Measurements from ENCODE around the gene LYPD3. TPM values are rescaled to one million over a fixed set of nuclear protein-coding genes. Genes with fewer than 3 reads are reported as not detected.

Gene LYPD3
- total and polyA plus RNA-seq, 10 of the 15 experiments (the other 5 are each of a cell fraction or from before 2014, with no cell fraction given) = 0.03 to 0.28 (median 0.12) TPM; not detected in 6

GRCh38 chr19:43423779-43424178, 41.6 kb downstream of the LYPD3 start (continued):
- TF ChIP-seq HSF1 (IDR thresholded peaks at IDR 0.05; ENCODE audit: low read depth, low read length) (no peak), SUPT20H (IDR thresholded peaks at IDR 0.05; ENCODE audit: borderline replicate concordance, control insufficient read depth, low read depth, low read length) (no peak), MYC (IDR thresholded peaks at IDR 0.05; ENCODE audit: insufficient read depth, insufficient read length, insufficient replicate concordance, low read length, severe bottlenecking) (no peak)

- intact Hi-C loops (cut with micrococcal nuclease; ENCODE audit: unreplicated experiment) = no loop called here
- 38% methylated on average over 1 of the region's 1 CpG for WGBS (ENCODE audit: insufficient coverage, insufficient replicate concordance, low lambda C conversion rate, missing lambda C conversion rate)
- in situ Hi-C loops (cut with MboI) = no loop called here
- Histone ChIP-seq H3K27ac (ENCODE audit: control insufficient read depth, insufficient read depth) (no peak overlapping the region), H3K9ac (ENCODE audit: control insufficient read depth, insufficient read depth, low read length) (no peak overlapping the region), H3K4me2 (ENCODE audit: control insufficient read depth, insufficient read depth) (no peak overlapping the region), H3K4me3 (no peak overlapping the region), H3K79me2 (ENCODE audit: control insufficient read depth, insufficient read depth, low read length) (no peaks in the 10 kb centered on the region), H3K4me1 (ENCODE audit: control insufficient read depth, insufficient read depth, low read length) (no peaks in the 10 kb centered on the region), H3K9me3 (replicated peaks; ENCODE audit: control insufficient read depth, insufficient read depth, low read length) (no peaks in the 10 kb centered on the region), H4K20me1 (ENCODE audit: control insufficient read depth, insufficient read depth) (no peaks in the 10 kb centered on the region), H2AFZ (ENCODE audit: control insufficient read depth, low read depth, low read length) (no peak overlapping the region), H3K36me3 (ENCODE audit: control insufficient read depth in 2 of 2, insufficient read depth in 2 of 2, low read length in 1 of 2) (no peaks in the 10 kb centered on the region), H3K27me3 (replicated peaks in 1 of 2; ENCODE audit: control insufficient read depth in 2 of 2, insufficient read depth in 2 of 2, low read length in 1 of 2) (no peaks in the 10 kb centered on the region)
- BruUV-seq (replicated peaks) = no TSS peak
- CTCF ChIA-PET = interaction anchor here (0.6 kb wide), 1 partner anchor 1014 kb away, joined by 3 read pairs; no protein-coding TSS in a partner anchor
- DNase-seq (ENCODE audit: low read depth, low spot score) (no peak), FAIRE-seq (no peak), ATAC-seq (no peak)
- SMC1A ChIA-PET (ENCODE audit: uncharacterized antibody, unreplicated experiment) = no interaction called here
- RAD21 ChIA-PET (ENCODE audit: unreplicated experiment) = no interaction called here
- POLR2A ChIA-PET = no interaction called here
- TF ChIP-seq POLR2A (IDR thresholded peaks at IDR 0.05; ENCODE audit: low read depth, low read length) (no peak), HCFC1 (IDR thresholded peaks at IDR 0.05; ENCODE audit: low read length) (no peak), ZNF24 (IDR thresholded peaks at IDR 0.05) (no peak), BRCA1 (IDR thresholded peaks at IDR 0.05; ENCODE audit: low read depth, low read length) (no peak), PBX3 (IDR thresholded peaks at IDR 0.05; ENCODE audit: insufficient replicate concordance, low read depth, low read length) (no peak), WRNIP1 (IDR thresholded peaks at IDR 0.05; ENCODE audit: borderline replicate concordance, low read depth, low read length) (no peak), FOXK2 (IDR thresholded peaks at IDR 0.05) (no peak), NKRF (conservative IDR thresholded peaks at IDR 0.05) (no peak), HDAC2 (IDR thresholded peaks at IDR 0.05) (no peak), KLF5 (IDR thresholded peaks at IDR 0.05; ENCODE audit: partially characterized antibody) (no peak)
- TF ChIP-seq, protein P1, sequence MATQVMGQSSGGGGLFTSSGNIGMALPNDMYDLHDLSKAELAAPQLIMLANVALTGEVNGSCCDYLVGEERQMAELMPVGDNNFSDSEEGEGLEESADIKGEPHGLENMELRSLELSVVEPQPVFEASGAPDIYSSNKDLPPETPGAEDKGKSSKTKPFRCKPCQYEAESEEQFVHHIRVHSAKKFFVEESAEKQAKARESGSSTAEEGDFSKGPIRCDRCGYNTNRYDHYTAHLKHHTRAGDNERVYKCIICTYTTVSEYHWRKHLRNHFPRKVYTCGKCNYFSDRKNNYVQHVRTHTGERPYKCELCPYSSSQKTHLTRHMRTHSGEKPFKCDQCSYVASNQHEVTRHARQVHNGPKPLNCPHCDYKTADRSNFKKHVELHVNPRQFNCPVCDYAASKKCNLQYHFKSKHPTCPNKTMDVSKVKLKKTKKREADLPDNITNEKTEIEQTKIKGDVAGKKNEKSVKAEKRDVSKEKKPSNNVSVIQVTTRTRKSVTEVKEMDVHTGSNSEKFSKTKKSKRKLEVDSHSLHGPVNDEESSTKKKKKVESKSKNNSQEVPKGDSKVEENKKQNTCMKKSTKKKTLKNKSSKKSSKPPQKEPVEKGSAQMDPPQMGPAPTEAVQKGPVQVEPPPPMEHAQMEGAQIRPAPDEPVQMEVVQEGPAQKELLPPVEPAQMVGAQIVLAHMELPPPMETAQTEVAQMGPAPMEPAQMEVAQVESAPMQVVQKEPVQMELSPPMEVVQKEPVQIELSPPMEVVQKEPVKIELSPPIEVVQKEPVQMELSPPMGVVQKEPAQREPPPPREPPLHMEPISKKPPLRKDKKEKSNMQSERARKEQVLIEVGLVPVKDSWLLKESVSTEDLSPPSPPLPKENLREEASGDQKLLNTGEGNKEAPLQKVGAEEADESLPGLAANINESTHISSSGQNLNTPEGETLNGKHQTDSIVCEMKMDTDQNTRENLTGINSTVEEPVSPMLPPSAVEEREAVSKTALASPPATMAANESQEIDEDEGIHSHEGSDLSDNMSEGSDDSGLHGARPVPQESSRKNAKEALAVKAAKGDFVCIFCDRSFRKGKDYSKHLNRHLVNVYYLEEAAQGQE (IDR thresholded peaks at IDR 0.05; ENCODE audit: low read depth, low read length) = no peak
These were observed 42.7 kb downstream of the LYPD3 start for GRCh38 chr19:43422689-43423066.

Measured in GM12878 (cell line).